HG03469 (cell line): ENCODE measurements around the gene HIF3A.
"Not testable (repeated sequence)": the region's sequence is repeated elsewhere in the genome, so short reads cannot be mapped to it uniquely, and the experiment has no call there.

ENCODE experiments used
- ATAC-seq: cut with Tn5 transposase; IDR thresholded peaks from one replicate; pipeline ENCODE4 v1.9.1; 2021; ENCODE audit warnings: mild to moderate bottlenecking, moderate library complexity, moderate number of reproducible peaks; ENCODE audit not compliant: unreplicated experiment

Gene HIF3A

GRCh38 chr19:46355234-46356148, 58.6 kb downstream of the HIF3A start:
- ATAC-seq, result no peak

GRCh38 chr19:46356149-46357055, 59.6 kb downstream of the HIF3A start:
- ATAC-seq, result no peak

- no peak for ATAC-seq
Observed at GRCh38 chr19:46357846-46358583, 61.2 kb downstream of the HIF3A start.

GRCh38 chr19:46361915-46362314, 65.1 kb downstream of the HIF3A start:
- ATAC-seq, result no peak

- no peak for ATAC-seq
Observed at GRCh38 chr19:46364359-46364758, 67.5 kb downstream of the HIF3A start.

- ATAC-seq, result no peak
Observed at GRCh38 chr19:46365561-46365960, 68.7 kb downstream of the HIF3A start.

- no peak for ATAC-seq
Observed at GRCh38 chr19:46366620-46367292, 69.9 kb downstream of the HIF3A start.

GRCh38 chr19:46367426-46367825, 70.6 kb downstream of the HIF3A start:
- no peak for ATAC-seq

GRCh38 chr19:46368116-46368515, 71.3 kb downstream of the HIF3A start:
- no peak for ATAC-seq

- no peak for ATAC-seq
Observed at GRCh38 chr19:46369817-46370216, 73.0 kb downstream of the HIF3A start.

- ATAC-seq, result no peak
Observed at GRCh38 chr19:46371371-46371901, 74.6 kb downstream of the HIF3A start.

GRCh38 chr19:46372901-46373490, 76.2 kb downstream of the HIF3A start:
- no peak for ATAC-seq

- no peak for ATAC-seq
Observed at GRCh38 chr19:46373491-46374359, 76.9 kb downstream of the HIF3A start.

GRCh38 chr19:46374536-46375475, 78.0 kb downstream of the HIF3A start:
- no peak for ATAC-seq

GRCh38 chr19:46375476-46376067, 78.7 kb downstream of the HIF3A start:
- not testable (repeated sequence) for ATAC-seq

GRCh38 chr19:46376241-46377153, 79.7 kb downstream of the HIF3A start:
- no peak for ATAC-seq
